ENCODE data around the gene PRDM12. TPM values are rescaled to one million over a fixed set of nuclear protein-coding genes. Genes with fewer than 3 reads are reported as not detected.

PRDM12 gene
- total RNA-seq, 1 donor from 2014 or later = not detected

- Histone ChIP-seq H3K9me3 (no peaks in the 10 kb centered on the region), H3K36me3 (peaks cover 2 to 60% of the 10 kb centered on the region in 2 donors), H3K4me1 (peaks cover 32% of the 10 kb centered on the region), H3K27me3 (no peaks in the 10 kb centered on the region), H3K27ac (no peak overlapping the region), H3K4me3 (no peak overlapping the region)
- TF ChIP-seq CTCF (IDR thresholded peaks at IDR 0.05) (no peak), POLR2AphosphoS5 (IDR thresholded peaks at IDR 0.05; ENCODE audit: insufficient read depth in 1 of 2, low read depth in 1 of 2) (no peak), POLR2A (IDR thresholded peaks at IDR 0.05) (no peak)
- intact Hi-C loops (cut with DNase I) = no loop called here
- no peak for DNase-seq (ENCODE audit: extremely low spot score in 2 of 2)
Observed at GRCh38 chr9:130698514-130698913, 34.1 kb downstream of the PRDM12 start.

GRCh38 chr9:130699047-130699446 lies 34.7 kb downstream of the PRDM12 start:
- Histone ChIP-seq H3K36me3 (peaks cover 2 to 66% of the 10 kb centered on the region in 2 donors), H3K9me3 (no peaks in the 10 kb centered on the region), H3K27me3 (no peaks in the 10 kb centered on the region), H3K4me1 (peaks cover 30% of the 10 kb centered on the region), H3K27ac (no peak overlapping the region), H3K4me3 (no peak overlapping the region)
- intact Hi-C loops (cut with DNase I) = no loop called here
- no peak for DNase-seq (ENCODE audit: extremely low spot score in 2 of 2)
- no peak for TF ChIP-seq CTCF (IDR thresholded peaks at IDR 0.05)
- TF ChIP-seq POLR2AphosphoS5 (IDR thresholded peaks at IDR 0.05; ENCODE audit: insufficient read depth in 1 of 2, low read depth in 1 of 2) = no peak
- TF ChIP-seq POLR2A (IDR thresholded peaks at IDR 0.05) = no peak

- no peak for DNase-seq (ENCODE audit: extremely low spot score in 2 of 2)
- intact Hi-C loops (cut with DNase I) = loop anchor here (5.0 kb wide), 1 partner anchor 346 kb away; no protein-coding TSS in a partner anchor
Observed at GRCh38 chr9:130701059-130702022, 36.9 kb downstream of the PRDM12 start.

GRCh38 chr9:130703501-130703900 lies 39.1 kb downstream of the PRDM12 start:
- TF ChIP-seq POLR2AphosphoS5 (IDR thresholded peaks at IDR 0.05; ENCODE audit: insufficient read depth in 1 of 2, low read depth in 1 of 2) (no peak), POLR2A (IDR thresholded peaks at IDR 0.05) (no peak), CTCF (IDR thresholded peaks at IDR 0.05) (no peak)

More at GRCh38 chr9:130701059-130702022, 36.9 kb downstream of the PRDM12 start:
- Histone ChIP-seq H3K36me3 (peaks cover 2 to 68% of the 10 kb centered on the region in 2 donors), H3K27ac (peak overlapping the region; percentile 33), H3K9me3 (no peaks in the 10 kb centered on the region), H3K27me3 (no peaks in the 10 kb centered on the region), H3K4me1 (peaks cover 9% of the 10 kb centered on the region), H3K4me3 (no peak overlapping the region)
- TF ChIP-seq CTCF (IDR thresholded peaks at IDR 0.05) (peak; percentile 69 to 80 (median 78)), POLR2A (IDR thresholded peaks at IDR 0.05) (no peak), POLR2AphosphoS5 (IDR thresholded peaks at IDR 0.05; ENCODE audit: insufficient read depth in 1 of 2, low read depth in 1 of 2) (no peak)

More at GRCh38 chr9:130703501-130703900, 39.1 kb downstream of the PRDM12 start:
- H3K27ac ChIP-seq = no peak overlapping the region
- peaks cover 9% of the 10 kb centered on the region for H3K4me1 ChIP-seq
- no peak for DNase-seq (ENCODE audit: extremely low spot score in 2 of 2)
- H3K36me3 ChIP-seq = peaks cover 0 to 48% of the 10 kb centered on the region in 2 donors
- no peak overlapping the region for H3K4me3 ChIP-seq
- intact Hi-C loops (cut with DNase I) = loop anchor here (5.0 kb wide), 1 partner anchor 344 kb away; no protein-coding TSS in a partner anchor
- no peaks in the 10 kb centered on the region for H3K9me3 ChIP-seq
- no peaks in the 10 kb centered on the region for H3K27me3 ChIP-seq

Measured in vagina (tissue), 2 donors.